ENCODE data around the gene CA14. TPM values are rescaled to one million over a fixed set of nuclear protein-coding genes. Genes with fewer than 3 reads are reported as not detected.
A peak's percentile ranks its signal among the peaks of the same experiment; 100 is the strongest.

Gene CA14
- total RNA-seq, 1 donor from 2014 or later, result not detected

GRCh38 chr1:150271291-150271959 is 13.9 kb downstream of the CA14 start:
- Histone ChIP-seq H3K27me3 (no peaks in the 10 kb centered on the region), H3K9me3 (no peaks in the 10 kb centered on the region), H3K27ac (no peak overlapping the region), H3K36me3 (peaks cover 0 to 6% of the 10 kb centered on the region in 2 donors), H3K4me1 (peaks cover 33% of the 10 kb centered on the region), H3K4me3 (no peak overlapping the region)
- intact Hi-C loops (cut with DNase I), result no loop called here
- no peak for DNase-seq (ENCODE audit: extremely low spot score in 2 of 2)
- TF ChIP-seq CTCF (IDR thresholded peaks at IDR 0.05) (no peak), POLR2AphosphoS5 (IDR thresholded peaks at IDR 0.05; ENCODE audit: insufficient read depth in 1 of 2, low read depth in 1 of 2) (no peak), POLR2A (IDR thresholded peaks at IDR 0.05) (no peak)

GRCh38 chr1:150273311-150273710 is 15.7 kb downstream of the CA14 start:
- H3K27ac ChIP-seq, result peak overlapping the region; percentile 47
- no peak for DNase-seq (ENCODE audit: extremely low spot score in 2 of 2)
- intact Hi-C loops (cut with DNase I), result no loop called here
- no peaks in the 10 kb centered on the region for H3K9me3 ChIP-seq
- no peaks in the 10 kb centered on the region for H3K27me3 ChIP-seq
- peak overlapping the region; percentile 24 to 39 for H3K4me3 ChIP-seq
- TF ChIP-seq POLR2AphosphoS5 (IDR thresholded peaks at IDR 0.05; ENCODE audit: insufficient read depth in 1 of 2, low read depth in 1 of 2) (no peak), CTCF (IDR thresholded peaks at IDR 0.05) (no peak), POLR2A (IDR thresholded peaks at IDR 0.05) (no peak)
- H3K36me3 ChIP-seq, result no peaks in the 10 kb centered on the region
- peaks cover 17% of the 10 kb centered on the region for H3K4me1 ChIP-seq

GRCh38 chr1:150280138-150280707 is 22.6 kb downstream of the CA14 start:
- peaks cover 31% of the 10 kb centered on the region for H3K4me1 ChIP-seq

GRCh38 chr1:150281221-150281757 is 23.7 kb downstream of the CA14 start:
- Histone ChIP-seq H3K27ac (peak overlapping the region; percentile 91), H3K9me3 (no peaks in the 10 kb centered on the region), H3K27me3 (no peaks in the 10 kb centered on the region), H3K4me1 (peaks cover 31% of the 10 kb centered on the region), H3K4me3 (peak overlapping the region; percentile 55 to 72), H3K36me3 (peaks cover 0 to 1% of the 10 kb centered on the region in 2 donors)
- intact Hi-C loops (cut with DNase I), result no loop called here
- TF ChIP-seq POLR2AphosphoS5 (IDR thresholded peaks at IDR 0.05; ENCODE audit: insufficient read depth in 1 of 2, low read depth in 1 of 2), result no peak
- peak; percentile 56 to 70 (median 59) for TF ChIP-seq CTCF (IDR thresholded peaks at IDR 0.05)
- no peak for DNase-seq (ENCODE audit: extremely low spot score in 2 of 2)

More at GRCh38 chr1:150280138-150280707, 22.6 kb downstream of the CA14 start:
- intact Hi-C loops (cut with DNase I), result no loop called here
- DNase-seq (ENCODE audit: extremely low spot score in 2 of 2), result no peak
- TF ChIP-seq POLR2A (IDR thresholded peaks at IDR 0.05) (no peak), POLR2AphosphoS5 (IDR thresholded peaks at IDR 0.05; ENCODE audit: insufficient read depth in 1 of 2, low read depth in 1 of 2) (no peak), CTCF (IDR thresholded peaks at IDR 0.05) (no peak)
- no peaks in the 10 kb centered on the region for H3K36me3 ChIP-seq
- H3K27ac ChIP-seq, result peak overlapping the region; percentile 91
- H3K27me3 ChIP-seq, result no peaks in the 10 kb centered on the region
- H3K4me3 ChIP-seq, result no peak overlapping the region
- no peaks in the 10 kb centered on the region for H3K9me3 ChIP-seq

Data from vagina (tissue), 2 donors.